ENCODE measurements around the gene SCAF4. TPM values are rescaled to one million over a fixed set of nuclear protein-coding genes. Genes with fewer than 3 reads are reported as not detected.
"Not testable (repeated sequence)": the region's sequence is repeated elsewhere in the genome, so short reads cannot be mapped to it uniquely, and the experiment has no call there.

Gene SCAF4
- total RNA-seq, result 6.1 and 6.2 TPM in 2 replicates
- 10.3 TPM for polyA plus RNA-seq (2012)

- peak; percentile 94 for DNase-seq (ENCODE audit: low read depth)
Measured at GRCh38 chr21:31731857-31732596, at the start of gene SCAF4. SCAF4 (minus strand) TSS chr21:31732118; CDS start chr21:31731692, 426 bp downstream.

- DNase-seq (ENCODE audit: low read depth), result no peak
Measured at GRCh38 chr21:31780944-31781343, 49.0 kb upstream of the SCAF4 start.

- peak; percentile 11 for DNase-seq (ENCODE audit: low read depth)
Measured at GRCh38 chr21:31778546-31778945, 46.6 kb upstream of the SCAF4 start.

- DNase-seq (ENCODE audit: low read depth), result no peak
Measured at GRCh38 chr21:31777857-31778256, 45.9 kb upstream of the SCAF4 start.

- DNase-seq (ENCODE audit: low read depth), result no peak
Measured at GRCh38 chr21:31774031-31774430, 42.1 kb upstream of the SCAF4 start.

- no peak for DNase-seq (ENCODE audit: low read depth)
Measured at GRCh38 chr21:31772674-31773555, 41.0 kb upstream of the SCAF4 start.

- DNase-seq (ENCODE audit: low read depth), result no peak
Measured at GRCh38 chr21:31771685-31772084, 39.8 kb upstream of the SCAF4 start.

- no peak for DNase-seq (ENCODE audit: low read depth)
Measured at GRCh38 chr21:31768710-31769109, 36.8 kb upstream of the SCAF4 start.

- no peak for DNase-seq (ENCODE audit: low read depth)
Measured at GRCh38 chr21:31766899-31767298, 35.0 kb upstream of the SCAF4 start.

- not testable (repeated sequence) for DNase-seq (ENCODE audit: low read depth)
Measured at GRCh38 chr21:31765850-31766249, 33.9 kb upstream of the SCAF4 start.

GRCh38 chr21:31760931-31761330 lies 29.0 kb upstream of the SCAF4 start:
- DNase-seq (ENCODE audit: low read depth), result no peak

GRCh38 chr21:31756787-31757186 lies 24.9 kb upstream of the SCAF4 start:
- no peak for DNase-seq (ENCODE audit: low read depth)

GRCh38 chr21:31755027-31755426 lies 23.1 kb upstream of the SCAF4 start:
- no peak for DNase-seq (ENCODE audit: low read depth)

GRCh38 chr21:31754708-31754960 lies 22.7 kb upstream of the SCAF4 start:
- DNase-seq (ENCODE audit: low read depth), result no peak

GRCh38 chr21:31753949-31754707 lies 22.2 kb upstream of the SCAF4 start:
- no peak for DNase-seq (ENCODE audit: low read depth)

- no peak for DNase-seq (ENCODE audit: low read depth)
Measured at GRCh38 chr21:31752967-31753366, 21.0 kb upstream of the SCAF4 start.

GRCh38 chr21:31752352-31752751 lies 20.4 kb upstream of the SCAF4 start:
- no peak for DNase-seq (ENCODE audit: low read depth)

- DNase-seq (ENCODE audit: low read depth), result no peak
Measured at GRCh38 chr21:31750843-31751242, 18.9 kb upstream of the SCAF4 start.

- DNase-seq (ENCODE audit: low read depth), result no peak
Measured at GRCh38 chr21:31744182-31744800, 12.4 kb upstream of the SCAF4 start.

- no peak for DNase-seq (ENCODE audit: low read depth)
Measured at GRCh38 chr21:31743712-31744111, 11.8 kb upstream of the SCAF4 start.

- no peak for DNase-seq (ENCODE audit: low read depth)
Measured at GRCh38 chr21:31741116-31741515, 9.2 kb upstream of the SCAF4 start.

Measured in myocyte (in vitro differentiated cells).